ENCODE results near the gene PRR22.
"Not testable (repeated sequence)": the region's sequence is repeated elsewhere in the genome, so short reads cannot be mapped to it uniquely, and the experiment has no call there.

The PRR22 gene

DNA sequence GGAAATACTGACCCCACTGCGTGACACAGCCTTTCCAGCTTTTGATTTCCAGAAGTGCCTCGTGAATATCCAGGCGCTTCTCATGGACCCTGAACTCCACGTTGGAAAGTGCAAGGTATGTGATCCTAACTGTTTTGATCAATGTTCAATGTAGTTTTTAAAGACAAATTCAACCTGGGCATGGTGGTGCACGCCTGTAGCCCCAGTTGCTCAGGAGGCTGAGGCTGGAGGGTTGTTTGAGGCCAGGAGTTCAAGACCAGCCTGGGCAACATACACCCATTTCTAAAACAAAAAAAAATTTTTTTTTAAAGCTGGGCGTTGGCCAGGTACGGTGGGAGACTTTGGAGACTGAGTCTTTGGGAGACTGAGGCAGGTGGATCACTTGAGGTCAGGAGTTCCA is 32.8 kb downstream of the PRR22 start:
- DNase-seq (ENCODE audit: low spot score), result no peak

DNA sequence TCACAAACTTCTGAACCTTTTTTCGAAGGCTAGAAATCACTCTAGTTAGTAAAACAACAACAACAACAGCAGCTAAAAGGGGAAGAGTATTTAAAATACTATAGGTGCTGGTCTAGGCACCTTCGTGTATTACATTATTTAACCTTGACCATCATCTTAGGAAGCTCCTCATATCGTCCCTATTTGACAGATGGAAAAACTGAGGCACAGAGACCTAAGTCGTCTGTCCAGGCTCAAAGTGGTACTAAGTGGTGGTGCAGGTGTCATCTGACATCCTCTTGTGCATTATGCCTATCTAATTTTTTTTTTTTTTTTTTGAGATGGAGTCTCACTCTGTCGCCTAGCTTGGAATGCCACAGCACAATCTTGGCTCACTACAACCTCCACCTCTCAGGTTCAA is 35.0 kb downstream of the PRR22 start:
- no peak for DNase-seq (ENCODE audit: low spot score)

DNA sequence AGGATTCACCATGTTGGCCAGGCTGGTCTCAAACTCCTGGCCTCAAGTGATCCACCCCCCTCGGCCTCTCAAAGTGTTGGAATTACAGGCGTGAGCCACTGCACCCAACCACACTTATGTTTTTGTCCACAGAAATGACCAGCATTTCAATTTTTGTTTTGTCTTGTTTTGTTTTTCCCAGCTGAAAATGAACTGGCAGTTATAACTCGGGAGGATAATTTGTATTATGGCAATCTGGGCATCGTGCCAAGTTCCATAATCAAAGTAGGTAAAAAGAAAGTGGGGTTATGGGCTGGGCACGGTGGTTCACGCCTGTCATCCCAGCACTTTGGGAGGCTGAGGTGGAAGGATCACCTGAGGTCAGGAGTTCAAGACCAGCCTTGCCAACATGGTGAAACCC is 35.6 kb downstream of the PRR22 start:
- not testable (repeated sequence) for DNase-seq (ENCODE audit: low spot score)

DNA sequence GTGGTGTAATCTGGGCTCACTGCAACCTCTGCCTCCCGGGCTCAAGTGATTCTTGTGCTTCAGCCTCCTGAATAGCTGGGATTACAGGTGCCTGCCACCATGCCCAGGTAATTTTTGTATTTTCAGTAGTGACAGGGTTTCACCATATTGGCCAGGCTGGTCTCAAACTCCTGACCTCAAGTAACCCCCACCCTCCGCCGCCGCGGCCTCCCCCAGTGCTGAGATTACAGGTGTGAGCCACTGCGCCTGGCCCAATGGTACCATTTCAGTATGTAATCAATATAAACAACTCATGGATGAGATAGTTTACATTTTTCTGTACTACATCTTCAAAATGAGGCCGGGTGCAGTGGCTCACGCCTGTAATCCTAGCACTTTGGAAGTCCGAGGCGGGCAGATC is 39.5 kb downstream of the PRR22 start:
- not testable (repeated sequence) for DNase-seq (ENCODE audit: low spot score)

DNA sequence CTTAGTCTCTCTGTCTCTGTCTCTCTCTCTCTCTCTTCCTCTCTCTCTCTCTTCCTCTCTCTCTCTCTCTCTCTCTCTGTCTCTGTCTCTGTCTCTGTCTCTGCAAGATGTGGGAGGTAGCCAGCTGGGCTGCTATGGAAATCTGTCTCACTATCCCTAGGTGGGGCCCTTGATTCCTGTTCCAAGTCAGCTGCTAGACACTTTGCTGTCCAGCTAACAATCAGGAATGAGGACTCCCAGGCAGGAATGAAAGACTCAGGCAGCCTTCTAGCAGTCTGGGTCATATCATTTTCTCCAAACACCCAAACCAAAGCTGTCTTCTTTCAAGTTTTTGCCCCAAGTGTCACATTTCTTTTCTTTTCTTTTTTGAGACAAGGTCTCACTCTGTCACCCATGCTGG is 40.9 kb downstream of the PRR22 start:
- no peak for DNase-seq (ENCODE audit: low spot score)

DNA sequence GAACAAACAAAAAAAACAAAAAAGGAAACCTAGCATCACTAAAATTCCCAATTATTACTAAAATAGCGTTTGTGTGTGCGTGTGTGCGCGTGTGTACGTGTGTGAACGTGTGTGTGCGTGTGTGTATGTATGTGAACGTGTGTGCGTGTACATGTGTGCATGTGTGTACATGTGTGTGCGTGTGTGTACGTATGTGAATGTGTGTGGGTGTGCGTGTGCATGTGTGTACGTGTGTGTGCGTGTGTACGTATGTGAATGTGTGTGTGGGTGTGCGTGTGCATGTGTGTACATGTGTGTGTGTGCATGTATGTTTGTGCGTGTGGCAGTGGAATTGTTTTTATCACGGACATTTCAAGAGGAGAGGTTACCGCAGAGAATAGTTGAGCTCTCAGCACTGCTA is 42.5 kb downstream of the PRR22 start:
- no peak for DNase-seq (ENCODE audit: low spot score)

DNA sequence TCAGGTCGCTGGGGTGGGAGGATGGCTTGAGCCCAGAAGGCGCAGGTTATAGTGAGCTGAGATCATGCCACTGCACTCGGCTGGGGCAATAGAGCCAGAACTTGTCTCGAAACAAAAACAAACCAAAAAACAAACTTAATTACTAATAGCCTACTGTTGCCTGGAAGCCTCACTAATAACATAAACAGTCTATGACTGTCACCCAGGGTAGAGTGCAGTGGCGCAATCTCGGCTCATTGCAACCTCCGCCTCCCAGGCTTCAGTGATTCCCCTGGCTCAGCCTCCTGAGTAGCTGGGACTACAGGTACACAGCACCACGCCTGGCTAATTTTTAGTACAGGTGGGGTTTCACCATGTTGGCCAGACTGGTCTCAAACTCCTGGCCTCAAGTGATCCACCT is 46.1 kb downstream of the PRR22 start:
- no peak for DNase-seq (ENCODE audit: low spot score)

DNA sequence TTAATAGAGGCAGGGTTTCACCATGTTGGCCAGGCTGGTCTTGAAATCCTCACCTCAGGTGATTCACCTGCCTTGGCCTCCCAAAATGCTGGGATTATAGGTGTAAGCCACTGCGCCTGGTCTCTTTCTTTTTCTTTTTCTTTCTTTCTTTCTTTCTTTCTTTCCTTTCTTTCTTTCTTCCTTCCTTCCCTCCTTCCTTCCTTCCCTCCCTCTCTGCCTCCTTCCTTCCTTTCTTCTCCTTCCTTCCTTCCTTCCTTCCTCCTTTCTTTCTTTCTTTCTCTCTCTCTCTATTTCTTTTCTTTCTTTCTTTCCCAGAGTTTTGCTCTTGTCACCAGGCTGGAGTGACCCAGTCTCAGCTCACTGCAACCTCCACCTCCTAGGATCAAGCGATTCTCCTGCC is 51.4 kb downstream of the PRR22 start:
- not testable (repeated sequence) for DNase-seq (ENCODE audit: low spot score)
